ENCODE measurements around the gene SYTL3.
"Not testable (repeated sequence)": the region's sequence is repeated elsewhere in the genome, so short reads cannot be mapped to it uniquely, and the experiment has no call there.

SYTL3 gene

GRCh38 chr6:158644231-158645063 lies 5.4 kb upstream of the SYTL3 start, which contains the start of gene DYNLT1:
DYNLT1 (minus strand) TSS chr6:158644743; CDS start chr6:158644708, 35 bp downstream.
- DNase-seq (ENCODE audit: low read depth) = peak; percentile 87
- TF ChIP-seq, protein P1, sequence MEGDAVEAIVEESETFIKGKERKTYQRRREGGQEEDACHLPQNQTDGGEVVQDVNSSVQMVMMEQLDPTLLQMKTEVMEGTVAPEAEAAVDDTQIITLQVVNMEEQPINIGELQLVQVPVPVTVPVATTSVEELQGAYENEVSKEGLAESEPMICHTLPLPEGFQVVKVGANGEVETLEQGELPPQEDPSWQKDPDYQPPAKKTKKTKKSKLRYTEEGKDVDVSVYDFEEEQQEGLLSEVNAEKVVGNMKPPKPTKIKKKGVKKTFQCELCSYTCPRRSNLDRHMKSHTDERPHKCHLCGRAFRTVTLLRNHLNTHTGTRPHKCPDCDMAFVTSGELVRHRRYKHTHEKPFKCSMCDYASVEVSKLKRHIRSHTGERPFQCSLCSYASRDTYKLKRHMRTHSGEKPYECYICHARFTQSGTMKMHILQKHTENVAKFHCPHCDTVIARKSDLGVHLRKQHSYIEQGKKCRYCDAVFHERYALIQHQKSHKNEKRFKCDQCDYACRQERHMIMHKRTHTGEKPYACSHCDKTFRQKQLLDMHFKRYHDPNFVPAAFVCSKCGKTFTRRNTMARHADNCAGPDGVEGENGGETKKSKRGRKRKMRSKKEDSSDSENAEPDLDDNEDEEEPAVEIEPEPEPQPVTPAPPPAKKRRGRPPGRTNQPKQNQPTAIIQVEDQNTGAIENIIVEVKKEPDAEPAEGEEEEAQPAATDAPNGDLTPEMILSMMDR (IDR thresholded peaks at IDR 0.05; ENCODE audit: insufficient read depth, low read depth, low read length, missing control alignments) = no peak
- peak within 1 kb of the TSS; percentile 88 for H3K4me3 ChIP-seq (ENCODE audit: low read length)

DNA sequence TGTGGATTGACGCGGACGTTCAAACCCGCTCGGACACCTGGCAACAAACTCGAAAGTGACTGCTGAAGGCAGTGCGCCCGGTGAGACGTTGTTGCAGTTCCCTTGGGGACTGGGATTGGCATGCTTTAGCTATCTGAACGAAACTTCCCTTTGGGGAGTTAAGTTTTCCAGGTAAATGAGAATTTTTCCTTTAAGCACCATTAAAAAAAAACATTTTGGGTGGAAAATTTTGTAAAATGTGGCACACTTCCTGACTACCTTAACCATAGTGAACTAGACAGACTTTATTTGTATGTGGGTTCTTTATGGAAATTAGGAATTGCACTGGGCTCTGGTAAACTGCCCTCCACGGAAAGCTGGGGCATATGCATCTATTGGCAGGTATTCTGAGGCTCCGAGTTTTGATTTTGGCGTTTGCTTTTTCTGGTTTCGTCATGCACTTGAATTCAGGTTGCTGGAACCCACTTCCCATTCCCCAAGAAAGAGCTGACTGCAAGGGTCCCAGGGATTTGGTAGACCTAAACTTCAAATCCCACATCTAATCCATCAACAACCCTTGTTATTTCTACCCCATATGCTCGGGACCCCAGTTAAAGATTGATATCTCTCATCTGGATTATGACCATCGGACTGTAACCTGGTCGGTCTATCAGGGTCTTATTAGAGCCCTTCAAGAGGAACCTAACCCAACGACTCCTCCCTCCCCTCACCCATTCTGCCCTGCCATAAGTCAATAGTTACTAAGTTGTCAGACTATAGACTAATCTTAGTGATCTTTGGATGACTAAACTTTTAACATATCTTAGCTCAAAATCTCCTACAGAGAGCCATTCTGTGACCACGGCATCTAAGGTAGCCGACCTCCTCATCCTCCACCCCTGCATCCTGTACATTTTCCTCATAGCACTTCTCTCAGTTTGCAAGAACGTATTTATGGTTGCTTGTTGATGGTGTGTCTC lies 4.5 kb upstream of the SYTL3 start:
- TF ChIP-seq, protein P1 (IDR thresholded peaks at IDR 0.05; ENCODE audit: insufficient read depth, low read depth, low read length, missing control alignments) = no peak
- DNase-seq (ENCODE audit: low read depth) = no peak
- peak overlapping the region; percentile 88 for H3K4me3 ChIP-seq (ENCODE audit: low read length)

- DNase-seq (ENCODE audit: low read depth) = peak; percentile 91
- TF ChIP-seq, protein P1 (IDR thresholded peaks at IDR 0.05; ENCODE audit: insufficient read depth, low read depth, low read length, missing control alignments) = no peak
- H3K4me3 ChIP-seq (ENCODE audit: low read length) = no peak overlapping the region
Measured at GRCh38 chr6:158646023-158646910, 3.6 kb upstream of the SYTL3 start.

- DNase-seq (ENCODE audit: low read depth) = no peak
- H3K4me3 ChIP-seq (ENCODE audit: low read length) = no peak overlapping the region
- TF ChIP-seq, protein P1 (IDR thresholded peaks at IDR 0.05; ENCODE audit: insufficient read depth, low read depth, low read length, missing control alignments) = no peak
Measured at GRCh38 chr6:158647501-158647900, 2.4 kb upstream of the SYTL3 start.

GRCh38 chr6:158648682-158649131 lies 1.1 kb upstream of the SYTL3 start:
- no peak overlapping the region for H3K4me3 ChIP-seq (ENCODE audit: low read length)
- TF ChIP-seq, protein P1 (IDR thresholded peaks at IDR 0.05; ENCODE audit: insufficient read depth, low read depth, low read length, missing control alignments) = no peak
- DNase-seq (ENCODE audit: low read depth) = peak; percentile 90

- DNase-seq (ENCODE audit: low read depth); H3K4me3 ChIP-seq (ENCODE audit: low read length): not testable (repeated sequence)
Measured at GRCh38 chr6:158651981-158652737, 2.3 kb downstream of the SYTL3 start.
